Activated CD8-positive, alpha-beta memory T cell treated with anti-CD3 and anti-CD28 coated beads, Interleukin-2, amount 50 U/mL, for 4 hours (primary cell): ENCODE data around the gene PRKCSH.
A peak's percentile ranks its signal among the peaks of the same experiment; 100 is the strongest.

Experiments used
- DNase-seq: peaks from one replicate; pipeline ENCODE4 v3.0.0-alpha.2; 2020

The PRKCSH gene

GRCh38 chr19:11479090-11479897 is 43.9 kb downstream of the PRKCSH start:
- no peak for DNase-seq

GRCh38 chr19:11479898-11480714 is 44.7 kb downstream of the PRKCSH start:
- DNase-seq, result no peak

- no peak for DNase-seq
Observed at GRCh38 chr19:11480715-11481533, 45.5 kb downstream of the PRKCSH start, which contains the start of gene ELAVL3. TSS of gene ELAVL3 (minus strand) at chr19:11481046. CDS start at chr19:11480608, 438 bp downstream.

- peak; percentile 60 for DNase-seq
Observed at GRCh38 chr19:11481534-11482383, 46.3 kb downstream of the PRKCSH start.

GRCh38 chr19:11482384-11483050 is 47.1 kb downstream of the PRKCSH start:
- DNase-seq, result peak; percentile 77

- DNase-seq, result no peak
Observed at GRCh38 chr19:11483366-11484111, 48.1 kb downstream of the PRKCSH start.

- DNase-seq, result no peak
Observed at GRCh38 chr19:11485245-11485837, 49.9 kb downstream of the PRKCSH start.

GRCh38 chr19:11486661-11487503 is 51.4 kb downstream of the PRKCSH start:
- no peak for DNase-seq

GRCh38 chr19:11489378-11489777 is 53.9 kb downstream of the PRKCSH start:
- DNase-seq, result no peak

- no peak for DNase-seq
Observed at GRCh38 chr19:11494634-11495285, 59.3 kb downstream of the PRKCSH start.

GRCh38 chr19:11495481-11495880 is 60.0 kb downstream of the PRKCSH start:
- no peak for DNase-seq

- no peak for DNase-seq
Observed at GRCh38 chr19:11495885-11496284, 60.5 kb downstream of the PRKCSH start.

GRCh38 chr19:11496391-11497163 is 61.1 kb downstream of the PRKCSH start:
- peak; percentile 67 for DNase-seq

GRCh38 chr19:11499220-11499726 is 63.8 kb downstream of the PRKCSH start:
- no peak for DNase-seq

GRCh38 chr19:11499890-11500420 is 64.5 kb downstream of the PRKCSH start:
- no peak for DNase-seq
